HG02852 (cell line): ENCODE results near the gene NMNAT1.
"Not testable (repeated sequence)": the region's sequence is repeated elsewhere in the genome, so short reads cannot be mapped to it uniquely, and the experiment has no call there.

Source experiments
- ATAC-seq: cut with Tn5 transposase; IDR thresholded peaks from one replicate; pipeline ENCODE4 v1.9.1; 2021; ENCODE audit warnings: mild to moderate bottlenecking, moderate library complexity; ENCODE audit not compliant: unreplicated experiment

The NMNAT1 gene

GRCh38 chr1:9917901-9918300 is 25.4 kb upstream of the NMNAT1 start:
- no peak for ATAC-seq

GRCh38 chr1:9920606-9921005 is 22.7 kb upstream of the NMNAT1 start:
- no peak for ATAC-seq

GRCh38 chr1:9922342-9922741 is 20.9 kb upstream of the NMNAT1 start:
- no peak for ATAC-seq

DNA sequence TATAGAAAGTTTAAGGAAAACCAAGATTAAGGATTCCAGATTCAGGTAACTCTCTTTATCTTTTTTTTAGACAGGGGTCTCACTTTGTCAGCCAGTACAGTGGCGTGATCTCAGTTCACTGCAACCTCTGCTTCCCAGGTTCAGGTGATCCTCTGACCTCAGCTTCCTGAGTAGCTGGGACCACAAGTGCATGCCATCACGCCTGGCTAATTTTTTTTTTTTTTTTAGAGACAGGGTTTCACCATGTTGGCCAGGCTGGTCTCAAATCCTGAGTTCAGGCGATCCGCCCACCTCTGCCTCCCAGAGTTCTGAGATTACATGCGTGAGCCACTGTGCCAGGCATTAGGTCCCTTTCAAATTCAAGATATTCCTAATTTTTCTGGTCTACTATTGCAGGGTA is 16.0 kb upstream of the NMNAT1 start:
- no peak for ATAC-seq

DNA sequence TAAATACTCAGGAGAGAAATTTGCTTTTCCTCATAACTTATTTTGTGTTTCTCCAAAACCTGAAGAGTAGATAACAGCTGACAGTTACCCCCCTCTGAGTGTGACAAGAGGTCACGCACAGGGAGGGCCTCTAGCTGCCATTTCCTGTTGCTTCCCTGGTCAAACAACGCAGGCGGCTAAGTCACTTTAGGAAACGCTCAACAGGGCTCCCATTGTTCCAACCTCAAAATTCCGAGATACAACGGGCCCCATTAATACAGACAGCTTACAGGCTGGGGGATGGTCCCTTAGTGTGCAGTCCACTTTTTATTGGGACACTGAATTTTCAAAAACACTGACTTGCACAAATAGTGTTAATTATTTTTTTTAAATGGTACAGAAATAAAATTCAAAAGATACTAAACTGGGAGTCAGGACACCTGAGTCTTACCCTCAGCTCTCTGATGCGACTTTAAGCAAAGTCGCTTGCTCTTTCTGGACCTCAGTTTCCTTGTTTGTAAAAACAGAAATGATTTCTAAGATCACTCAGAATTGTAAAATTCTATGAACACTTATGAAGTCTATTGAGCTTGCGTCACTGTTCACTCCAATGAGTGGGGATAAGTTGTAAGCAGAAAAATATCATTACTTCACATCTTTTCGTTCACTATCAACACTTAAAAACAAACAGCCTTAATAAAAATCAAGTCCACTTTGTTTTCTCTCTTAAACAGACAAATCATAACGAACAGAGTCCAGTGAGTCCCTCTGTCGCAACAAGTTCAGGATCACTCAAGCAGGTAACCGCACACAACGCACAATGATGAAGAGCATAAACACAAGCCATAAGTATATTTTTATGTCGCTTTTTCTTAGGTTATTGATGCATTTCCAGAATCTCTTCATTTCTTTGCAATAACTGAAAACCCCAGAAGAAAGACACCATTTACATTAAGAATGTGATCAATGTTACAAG is 13.6 kb upstream of the NMNAT1 start:
- no peak for ATAC-seq

DNA sequence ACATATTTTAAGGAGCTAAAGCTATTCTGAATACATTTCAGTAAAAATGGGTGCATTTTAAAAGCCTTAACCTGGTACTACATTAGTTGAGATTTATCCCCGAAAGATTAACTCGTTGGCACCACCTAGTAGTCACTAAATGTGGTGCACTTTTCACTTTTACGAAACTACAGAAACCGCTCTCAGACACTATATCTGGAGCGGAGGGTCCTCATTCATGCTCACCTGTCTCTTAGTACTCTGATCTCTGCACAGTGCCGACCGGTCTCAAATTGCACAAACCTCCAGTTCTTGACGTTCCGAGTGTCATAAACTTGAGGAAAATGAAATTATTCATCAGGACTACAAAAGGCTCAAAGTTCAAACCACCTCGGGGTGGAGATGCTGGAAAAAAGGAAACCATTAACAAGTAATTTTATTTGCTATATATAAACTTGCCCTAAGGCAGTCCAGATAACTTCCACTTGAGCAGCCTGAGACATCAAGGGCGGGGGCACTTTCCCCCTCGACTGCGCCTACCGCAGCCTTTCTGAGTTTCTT is 806 bp upstream of the NMNAT1 start:
- no peak for ATAC-seq

DNA sequence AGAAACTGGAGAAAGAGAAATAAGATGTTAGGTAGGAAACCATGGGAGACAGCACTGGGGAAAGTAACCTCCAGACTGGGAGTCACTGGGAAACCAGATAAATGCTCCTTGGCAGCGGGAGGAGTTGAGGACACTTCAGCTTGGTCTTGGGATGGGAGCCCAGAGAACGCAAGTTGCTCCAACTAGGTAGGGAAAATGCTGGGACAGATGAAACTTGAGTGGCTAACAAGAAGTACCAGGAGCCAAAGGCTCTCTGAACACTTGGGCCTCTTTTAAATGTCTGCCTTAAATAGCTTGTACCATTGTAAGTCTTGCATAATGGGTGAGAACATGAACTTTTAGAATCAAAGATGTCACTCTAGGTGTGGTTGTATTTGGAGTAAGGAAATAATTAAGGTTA is 3.0 kb downstream of the NMNAT1 start:
- ATAC-seq = no peak

DNA sequence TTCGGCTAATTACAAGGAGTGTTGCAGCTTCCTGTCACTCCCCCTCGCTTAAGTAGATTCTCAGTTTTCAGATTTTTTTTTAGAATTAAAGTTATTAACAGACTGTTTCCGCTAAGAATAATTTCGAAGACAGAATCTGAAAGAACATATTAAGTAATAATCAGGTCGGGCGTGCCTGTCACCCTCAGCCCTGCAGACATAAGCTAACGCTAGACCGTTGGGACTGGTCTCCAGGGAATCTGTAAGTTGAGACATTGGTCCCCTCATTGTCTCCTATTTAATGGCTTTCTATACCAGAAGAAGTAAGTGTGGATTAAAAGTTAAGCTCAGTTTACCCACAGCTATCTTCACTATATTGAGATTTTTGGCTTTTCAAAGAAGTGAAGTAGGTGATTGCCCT is 14.5 kb downstream of the NMNAT1 start:
- ATAC-seq = no peak

DNA sequence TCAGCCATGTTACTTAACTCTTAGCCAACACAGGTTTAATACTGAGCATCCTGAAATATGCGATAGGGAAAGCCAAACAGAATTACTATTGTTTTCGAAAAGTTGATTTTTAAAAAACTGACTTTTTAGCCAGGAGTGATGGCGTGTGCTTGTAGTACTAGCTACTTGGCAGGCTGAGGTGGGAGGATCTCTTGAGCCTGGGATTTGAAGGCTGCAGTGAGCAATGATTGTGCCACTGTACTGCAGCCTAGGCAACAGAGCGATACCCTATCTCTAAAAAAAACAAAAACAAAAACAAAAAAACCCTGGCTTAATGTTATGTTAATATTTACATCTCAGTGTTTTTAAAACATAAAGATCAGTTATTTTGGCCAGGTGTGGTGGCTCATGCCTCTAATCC is 16.7 kb downstream of the NMNAT1 start:
- ATAC-seq = no peak

DNA sequence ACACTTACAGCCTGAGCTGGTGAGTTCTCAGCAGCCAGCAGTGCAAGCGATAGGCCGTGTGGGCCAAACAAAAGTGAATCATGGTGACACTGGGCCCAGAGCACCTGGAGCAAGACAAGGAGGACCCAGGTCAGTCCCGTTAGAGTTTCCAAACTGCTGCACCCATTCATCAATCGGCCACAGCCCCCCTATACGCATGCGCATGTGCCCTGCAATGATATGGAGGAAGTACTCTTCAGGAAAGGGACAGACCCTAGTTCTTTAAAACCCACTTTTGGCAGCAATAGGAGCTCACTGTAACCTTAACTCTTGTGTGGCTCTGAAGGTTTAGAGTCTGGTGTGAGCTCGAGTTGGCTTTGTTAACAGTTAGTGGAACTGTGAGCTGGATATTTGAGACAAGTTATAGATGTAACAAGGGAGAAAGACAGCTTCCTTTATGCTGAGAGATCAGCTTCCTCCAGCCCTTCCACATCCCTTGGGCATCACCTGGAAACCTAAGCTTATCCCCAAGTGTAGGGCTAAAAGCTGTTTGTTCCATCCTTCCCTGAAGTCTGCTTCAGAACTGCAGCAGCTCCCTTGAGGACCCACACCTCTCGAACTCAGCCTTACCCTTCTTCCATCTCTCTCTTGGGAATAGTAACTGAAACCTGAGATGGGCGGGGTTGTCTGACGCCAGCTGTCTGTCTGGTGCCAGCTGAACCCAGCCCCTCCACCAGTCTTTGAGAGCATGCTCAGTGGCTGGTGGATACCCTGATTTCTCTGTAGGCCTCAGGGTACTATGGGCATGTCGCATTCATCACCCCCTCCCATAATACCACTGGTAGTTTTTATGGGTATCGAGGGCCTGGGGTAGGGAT is 17.7 kb downstream of the NMNAT1 start:
- ATAC-seq = no peak

- ATAC-seq = no peak
Observed at GRCh38 chr1:9984253-9984652, 41.0 kb downstream of the NMNAT1 start.

DNA sequence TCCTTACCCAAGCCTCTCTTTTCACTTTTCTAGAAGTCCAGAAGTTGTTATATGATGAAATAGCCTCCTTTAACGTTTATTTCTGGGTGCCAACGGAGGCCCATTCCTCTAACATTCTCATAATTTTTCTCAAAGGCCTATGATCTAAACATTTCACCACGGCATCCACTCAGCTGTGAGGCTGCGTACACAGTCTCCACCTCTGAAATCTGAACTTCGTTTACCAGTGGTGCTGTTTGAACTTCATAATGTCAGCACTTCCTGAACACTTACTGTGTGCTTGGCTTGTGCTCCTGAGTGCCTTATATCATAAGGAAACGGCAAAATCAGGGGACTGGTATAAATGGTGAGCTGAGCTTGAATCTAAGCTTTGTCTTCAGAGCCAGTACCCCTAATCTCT is 41.7 kb downstream of the NMNAT1 start:
- ATAC-seq = no peak

DNA sequence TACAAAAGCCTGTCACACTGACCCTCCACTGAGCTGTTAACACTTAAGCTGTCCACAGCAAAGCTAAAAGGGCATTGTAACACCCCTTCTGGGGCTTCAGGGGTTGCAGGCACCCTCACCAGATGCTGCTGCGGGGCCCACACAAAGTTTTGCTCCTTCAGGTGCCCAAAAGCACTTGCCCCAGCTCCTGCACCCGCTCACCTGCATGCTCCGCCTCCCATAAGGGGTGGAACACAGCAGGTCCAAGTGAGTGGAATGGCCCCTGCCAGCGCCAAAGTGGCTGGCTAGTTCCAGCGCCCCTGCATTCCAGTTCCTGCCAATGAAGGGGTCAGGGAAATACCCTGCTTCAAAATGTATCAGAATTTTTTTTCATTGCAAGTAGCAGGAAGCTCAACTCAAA is 46.5 kb downstream of the NMNAT1 start:
- ATAC-seq = no peak

DNA sequence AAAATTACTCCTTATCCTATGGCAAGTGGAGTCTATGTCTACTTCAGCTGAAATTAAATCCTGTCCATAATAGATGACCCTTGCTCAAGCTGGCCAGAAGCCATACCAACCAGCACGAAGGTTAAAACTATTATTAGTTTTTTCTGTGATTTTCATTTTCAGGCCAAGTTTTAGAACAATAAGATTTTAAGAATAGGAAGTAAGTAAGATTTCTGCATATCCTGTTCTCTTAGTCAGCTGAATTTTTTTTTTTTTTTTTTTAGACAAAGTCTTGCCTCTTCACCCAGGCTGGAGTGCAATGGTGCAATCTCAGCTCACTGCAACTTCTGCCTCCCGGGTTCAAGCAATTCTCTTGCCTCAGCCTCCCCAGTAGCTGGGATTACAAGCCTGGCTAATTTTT is 47.7 kb downstream of the NMNAT1 start:
- ATAC-seq = no peak

DNA sequence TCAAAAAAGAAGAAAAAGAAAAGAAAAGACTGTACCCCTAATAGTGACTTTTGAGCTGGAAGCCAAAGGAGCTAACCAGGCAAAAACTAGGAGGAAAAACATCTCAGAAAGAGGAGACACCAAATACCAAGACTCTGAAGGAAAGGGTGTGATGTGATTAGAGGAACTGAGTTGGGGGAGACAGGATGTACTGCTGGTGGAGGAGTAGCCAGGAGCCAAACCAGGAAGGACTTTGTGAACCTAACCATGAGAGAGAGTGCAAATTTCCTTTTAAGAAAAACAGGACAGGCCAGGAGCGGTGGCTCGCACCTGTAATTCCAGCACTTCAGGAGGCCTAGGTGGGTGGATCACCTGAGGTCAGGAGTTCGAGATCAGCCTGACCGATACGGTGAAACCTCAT is 49.6 kb downstream of the NMNAT1 start:
- ATAC-seq = no peak

DNA sequence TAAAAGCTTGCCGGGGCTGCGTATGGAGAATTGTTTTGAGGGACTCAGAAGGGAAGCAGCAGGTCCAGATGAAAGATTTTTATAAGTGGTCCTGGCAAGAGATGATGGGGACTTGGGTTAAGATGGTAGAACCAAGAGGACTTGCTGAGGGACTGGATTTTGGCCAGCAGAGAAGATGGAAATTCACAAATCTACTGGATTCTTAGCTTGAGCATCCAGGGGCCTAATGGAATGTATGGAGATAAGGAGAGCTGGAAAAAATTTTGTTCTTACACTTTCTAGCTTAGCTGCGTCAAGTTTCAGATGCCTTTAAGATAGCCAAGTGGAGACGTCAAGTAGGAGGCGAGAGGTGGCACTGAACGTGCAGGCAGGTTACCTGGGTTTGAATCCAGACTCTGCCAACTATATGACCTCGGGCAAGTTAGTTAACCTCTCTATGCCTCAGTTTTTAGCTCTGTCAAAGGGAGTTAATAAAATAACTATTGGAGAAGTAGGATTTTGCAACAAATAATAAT is 50.3 kb downstream of the NMNAT1 start:
- no peak for ATAC-seq

DNA sequence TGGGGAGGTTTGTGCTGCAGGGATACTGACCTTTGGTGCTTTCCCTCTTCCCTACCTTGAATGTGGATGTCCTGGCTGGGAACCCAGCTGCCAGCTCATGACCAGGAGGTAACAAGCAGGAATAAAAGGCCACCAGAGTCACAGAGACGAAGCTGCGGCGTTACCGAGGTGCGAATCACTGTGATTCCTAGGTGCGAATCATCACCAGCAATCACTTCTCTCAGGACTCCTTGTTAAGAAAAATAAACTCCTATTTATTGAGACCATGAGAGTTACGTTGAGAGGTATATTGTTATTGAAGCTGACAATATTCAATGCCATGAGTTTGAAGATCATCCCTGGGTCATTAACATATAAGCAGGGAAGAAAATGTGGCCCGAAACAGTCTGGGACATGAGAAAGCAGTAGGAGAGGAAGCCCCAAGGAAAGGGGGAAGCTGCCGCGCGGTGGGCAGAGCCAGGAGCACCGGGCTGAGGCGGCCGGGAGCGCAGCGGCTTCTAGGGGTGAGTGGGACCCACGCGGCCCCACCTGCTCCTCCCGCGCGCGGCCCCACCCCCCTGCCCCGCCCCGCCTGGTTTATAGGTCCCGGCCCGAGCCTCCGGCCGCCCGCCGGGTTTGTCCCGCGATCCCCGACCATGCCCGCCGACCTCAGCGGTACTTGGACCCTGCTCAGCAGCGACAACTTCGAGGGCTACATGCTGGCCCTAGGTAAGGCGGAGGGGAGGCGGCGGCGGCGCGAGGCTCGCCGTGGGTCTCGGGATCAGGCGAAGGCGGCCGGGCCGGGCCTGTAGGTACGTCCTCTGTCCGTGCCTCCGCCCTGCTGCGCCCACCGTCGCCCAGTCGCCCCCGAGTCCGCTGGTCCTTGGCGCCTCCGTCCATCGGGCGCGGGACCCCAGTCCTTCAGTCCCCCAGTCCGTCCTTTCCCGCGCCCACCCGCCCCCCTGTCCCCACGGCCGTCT is 53.6 kb downstream of the NMNAT1 start, which contains the start of gene RBP7:
Gene RBP7, plus strand, starts transcription at position 605 of the 959 bp plus-strand sequence. Its CDS starts 31 bp downstream, at position 636.
- no peak for ATAC-seq

GRCh38 chr1:10001016-10001665 is 57.9 kb downstream of the NMNAT1 start:
- no peak for ATAC-seq

DNA sequence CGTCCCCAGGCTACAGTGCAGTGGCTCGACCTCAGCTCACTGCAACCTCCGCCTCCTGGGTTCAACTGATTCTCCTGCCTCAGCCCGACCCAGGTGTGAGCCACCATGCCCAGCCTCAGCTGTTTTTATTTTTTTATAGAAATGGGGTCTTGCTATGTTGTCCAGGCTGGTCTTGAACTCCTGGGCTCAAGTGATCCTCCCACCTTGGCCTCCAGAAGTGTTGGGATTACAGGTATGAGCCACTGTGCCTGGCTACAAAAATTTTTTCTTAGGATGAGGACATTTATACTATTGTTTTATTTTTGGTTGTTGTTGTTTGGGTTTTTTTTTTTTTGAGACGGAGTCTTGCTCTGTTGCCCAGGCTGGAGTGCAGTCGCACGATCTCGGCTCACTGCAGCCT is 62.0 kb downstream of the NMNAT1 start:
- not testable (repeated sequence) for ATAC-seq

DNA sequence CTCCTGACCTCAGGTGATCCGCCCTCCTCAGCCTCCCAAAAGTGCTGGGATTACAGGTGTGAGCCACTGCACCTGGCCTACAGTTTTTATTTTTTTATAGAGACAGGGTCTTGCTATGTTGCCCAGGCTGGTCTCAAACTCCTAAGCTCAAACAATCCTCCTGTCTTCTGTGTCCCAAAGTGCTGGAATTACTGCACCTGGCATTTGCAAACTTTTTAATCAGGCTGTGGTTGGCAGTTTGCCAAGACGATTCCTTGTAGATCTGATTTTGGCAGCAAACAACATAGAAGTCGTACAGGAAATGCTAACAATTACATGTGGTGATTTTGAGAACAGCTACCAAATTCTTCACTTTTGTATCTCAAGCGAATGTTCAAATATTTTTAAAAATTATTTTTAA is 63.9 kb downstream of the NMNAT1 start:
- no peak for ATAC-seq
